ENCODE results near the gene PNP. TPM values are rescaled to one million over a fixed set of nuclear protein-coding genes. Genes with fewer than 3 reads are reported as not detected.

PNP gene
- total and polyA plus RNA-seq, 2 donors (not counting 3 experiments of a cell fraction or from before 2014, with no cell fraction given): 245 to 271 TPM

- Histone ChIP-seq H3K9ac (replicated peaks; ENCODE audit: extremely low read depth, insufficient read depth, low read length) (no peak overlapping the region), H4K20me1 (replicated peaks; ENCODE audit: control insufficient read depth, extremely low read depth, insufficient read depth, low read length) (no peaks in the 10 kb centered on the region), H2AFZ (ENCODE audit: low read depth, low read length) (no peak overlapping the region), H3K4me1 (ENCODE audit: control insufficient read depth, extremely low read depth, insufficient read depth, low read length) (no peaks in the 10 kb centered on the region), H3K36me3 (ENCODE audit: control insufficient read depth in 2 of 2, extremely low read depth in 1 of 2, insufficient read depth in 2 of 2, low read length in 2 of 2) (no peaks in the 10 kb centered on the region), H3K27me3 (ENCODE audit: control insufficient read depth in 2 of 2, insufficient read depth in 2 of 2, low read length in 2 of 2) (peaks cover 5 to 20% of the 10 kb centered on the region in 2 experiments), H3K9me3 (replicated peaks; ENCODE audit: control insufficient read depth, insufficient read depth, low read length) (no peaks in the 10 kb centered on the region), H3K4me3 (replicated peaks in 1 of 3; ENCODE audit: insufficient read depth in 1 of 3, low read depth in 1 of 3, low read length in 3 of 3) (no peak overlapping the region), H3K9me1 (replicated peaks; ENCODE audit: control insufficient read depth, extremely low read depth, insufficient read depth, low read length) (no peaks in the 10 kb centered on the region), H3K79me2 (ENCODE audit: control insufficient read depth, insufficient read depth, low read length) (no peaks in the 10 kb centered on the region), H3K27ac (ENCODE audit: insufficient read depth, low read depth, low read length) (no peak overlapping the region), H3K4me2 (ENCODE audit: insufficient read depth, low read length) (no peak overlapping the region)
- intact Hi-C loops (cut with micrococcal nuclease): no loop called here
- DNase-seq (ENCODE audit: low read depth, low spot score) (no peak), FAIRE-seq (no peak)
- POLR2A ChIA-PET: no interaction called here
- no TSS peak for BruUV-seq (replicated peaks)
- TF ChIP-seq GATA2 (IDR thresholded peaks at IDR 0.05; ENCODE audit: insufficient read depth, insufficient read length, low read depth, low read length) (no peak), FOS (IDR thresholded peaks at IDR 0.05; ENCODE audit: borderline replicate concordance, insufficient read depth, low read length) (no peak), MAX (IDR thresholded peaks at IDR 0.05; ENCODE audit: insufficient read depth, insufficient read length) (no peak), POLR2A (IDR thresholded peaks at IDR 0.05; ENCODE audit: low read depth, low read length) (no peak), CTCF (IDR thresholded peaks at IDR 0.05; ENCODE audit: extremely low read depth in 1 of 2, insufficient read depth in 1 of 2, low read depth in 1 of 2, low read length in 2 of 2) (no peak), MYC (IDR thresholded peaks at IDR 0.05; ENCODE audit: low read depth, low read length) (no peak), JUN (IDR thresholded peaks at IDR 0.05; ENCODE audit: borderline replicate concordance, insufficient read depth, insufficient read length, low read depth) (no peak), EZH2 (IDR thresholded peaks at IDR 0.05; ENCODE audit: borderline replicate concordance, low read depth, low read length, severe bottlenecking) (no peak), POLR2AphosphoS5 (IDR thresholded peaks at IDR 0.05; ENCODE audit: insufficient read depth, low read depth, low read length) (no peak)
- CTCF ChIA-PET: no interaction called here
- dilution Hi-C loops (cut with MboI; ENCODE audit: extremely low pct_ligation_motif_present, low sequenced_read_pairs): no loop called here
These were observed 54.8 kb downstream of the PNP start for GRCh38 chr14:20524027-20524426.

Other genes with a start within 250 kb of the PNP start
- gene OR11H6, start 245.7 kb upstream of the PNP start, total RNA-seq: not detected in 2 replicates
- not detected in 2 replicates for gene OR11H6, start 245.7 kb upstream of the PNP start, polyA plus RNA-seq
- not detected in 2 replicates for gene OR11H7, start 240.4 kb upstream of the PNP start, total RNA-seq
- gene OR11H7, start 240.4 kb upstream of the PNP start, polyA plus RNA-seq: not detected in 2 replicates
- not detected in 2 replicates for gene OR11H4, start 230.1 kb upstream of the PNP start, total RNA-seq
- gene OR11H4, start 230.1 kb upstream of the PNP start, polyA plus RNA-seq: not detected in 2 replicates
- gene TTC5, start 163.5 kb upstream of the PNP start, total RNA-seq: 21.3 and 22.9 TPM in 2 replicates
- 8.8 and 10.9 TPM in 2 replicates for gene TTC5, start 163.5 kb upstream of the PNP start, polyA plus RNA-seq
- 35.5 and 38.9 TPM in 2 replicates for gene CCNB1IP1, start 136.1 kb upstream of the PNP start, total RNA-seq
- 31.0 and 32.7 TPM in 2 replicates for gene CCNB1IP1, start 136.1 kb upstream of the PNP start, polyA plus RNA-seq
- 30.6 and 30.8 TPM in 2 replicates for gene PARP2, start 125.8 kb upstream of the PNP start, total RNA-seq
- 12.9 and 15.7 TPM in 2 replicates for gene PARP2, start 125.8 kb upstream of the PNP start, polyA plus RNA-seq
- 40.3 and 44.6 TPM in 2 replicates for gene TEP1, start 55.9 kb upstream of the PNP start, total RNA-seq
- 18.1 and 19.6 TPM in 2 replicates for gene TEP1, start 55.9 kb upstream of the PNP start, polyA plus RNA-seq
- gene KLHL33, start 33.2 kb upstream of the PNP start, total RNA-seq: 0.07 TPM in 1 of 2 replicates, not detected in the other
- not detected in 2 replicates for gene KLHL33, start 33.2 kb upstream of the PNP start, polyA plus RNA-seq
- gene OSGEP, start 14.6 kb upstream of the PNP start, total RNA-seq: 39.1 and 41.8 TPM in 2 replicates
- gene OSGEP, start 14.6 kb upstream of the PNP start, polyA plus RNA-seq: 84.5 and 100 TPM in 2 replicates
- 227 and 231 TPM in 2 replicates for gene APEX1, start 14.2 kb upstream of the PNP start, total RNA-seq
- 304 and 387 TPM in 2 replicates for gene APEX1, start 14.2 kb upstream of the PNP start, polyA plus RNA-seq
- gene PIP4P1, start 8.0 kb upstream of the PNP start, total RNA-seq: 28.6 and 33.6 TPM in 2 replicates
- 52.5 and 58.6 TPM in 2 replicates for gene PIP4P1, start 8.0 kb upstream of the PNP start, polyA plus RNA-seq
- 1.2 and 1.8 TPM in 2 replicates for gene RNASE10, start 36.1 kb downstream of the PNP start, total RNA-seq
- 0.12 TPM in 1 of 2 replicates, not detected in the other for gene RNASE10, start 36.1 kb downstream of the PNP start, polyA plus RNA-seq
- gene RNASE9, start 91.6 kb downstream of the PNP start, total RNA-seq: not detected in 2 replicates
- not detected in 2 replicates for gene RNASE9, start 91.6 kb downstream of the PNP start, polyA plus RNA-seq
- not detected in 2 replicates for gene RNASE11, start 118.6 kb downstream of the PNP start, total RNA-seq
- gene RNASE11, start 118.6 kb downstream of the PNP start, polyA plus RNA-seq: not detected in 2 replicates
- not detected in 2 replicates for gene RNASE12, start 122.0 kb downstream of the PNP start, total RNA-seq
- not detected in 2 replicates for gene RNASE12, start 122.0 kb downstream of the PNP start, polyA plus RNA-seq
- gene OR6S1, start 172.3 kb downstream of the PNP start, total RNA-seq: not detected in 2 replicates
- not detected in 2 replicates for gene OR6S1, start 172.3 kb downstream of the PNP start, polyA plus RNA-seq
- 6.9 and 8.7 TPM in 2 replicates for gene RNASE4, start 215.2 kb downstream of the PNP start, total RNA-seq
- gene RNASE4, start 215.2 kb downstream of the PNP start, polyA plus RNA-seq: 27.4 and 35.1 TPM in 2 replicates
- gene ANG, start 219.4 kb downstream of the PNP start, total RNA-seq: 5.7 and 6.2 TPM in 2 replicates
- 11.2 and 12.2 TPM in 2 replicates for gene ANG, start 219.4 kb downstream of the PNP start, polyA plus RNA-seq